Pancreas (tissue), 10 donors: ENCODE results near the gene AP1S1. TPM values are rescaled to one million over a fixed set of nuclear protein-coding genes. Genes with fewer than 3 reads are reported as not detected.

Source experiments
- ATAC-seq, 4 donors: fragments of 200-7000 bp; cut with Tn5 transposase; one replicate each; pipeline versions ENCODE4 v1.8.0 to v1.9.1; 2020; ENCODE audit warnings: mild to moderate bottlenecking in 4 of 4, moderate library complexity in 4 of 4
- DNase-seq, 6 donors: peaks; one replicate each; pipeline ENCODE4 v3.0.0-alpha.2; 2020
- FAIRE-seq: peaks from 2 replicates; lab custom pipeline; 2012; peaks lifted over from hg19 to GRCh38; lab: Jason Lieb, UNC
- H3K27ac ChIP-seq, 4 donors: fragments of 200-600 bp; sonication (generic); 1 replicate in 3 of 4; 2 replicates in 1 of 4; pipeline versions ENCODE4 v1.5.0 to v1.8.0; 2020
- H3K27me3 ChIP-seq, 4 donors: fragments of 200-600 bp; one replicate each; pipeline ENCODE4 v1.8.0; 2021
- H3K36me3 ChIP-seq, 3 donors: fragments of 200-600 bp; sonication (generic) in 1 of 3; one replicate each; pipeline versions ENCODE4 v1.5.0 to v1.8.0; 2020 to 2021
- H3K4me1 ChIP-seq, 3 donors: fragments of 200-600 bp; one replicate each; pipeline ENCODE4 v1.8.0; 2021
- H3K4me3 ChIP-seq, 4 donors: fragments of 200-600 bp; sonication (generic) in 2 of 4; one replicate each; pipeline versions ENCODE4 v1.5.0 to v1.8.0; 2020 to 2021
- H3K9me3 ChIP-seq, 4 donors: fragments of 200-600 bp; one replicate each; pipeline ENCODE4 v1.8.0; 2021
- WGBS, 2 donors: extraction: QIAGEN DNeasy Blood & Tissue Kit; methylation state at CpG; one replicate each; pipeline ENCODE4 v1.1.7; 2013; 5-methylcytosine and 5-hydroxymethylcytosine counted together
- intact Hi-C, 3 donors: fragments of 100-400 bp; cut with DNase I; formaldehyde crosslinking; loops; one replicate each; pipeline versions ENCODE4 v1.11.1 to v1.14.2; 2022
- polyA plus RNA-seq, 2 donors: library from polyadenylated mRNA; stranded (reverse); fragments of 200-250 nt; gene quantifications; one replicate each; pipeline ENCODE4 v1.2.3, GENCODE V29; 2013
- total RNA-seq, 6 donors: library from RNA; stranded (reverse); fragmentation: NEBNext Ultra II Directional in 4 of 6; extraction: Animal tissue kit (Norgen Biotek cat#: 25700) in 4 of 6; gene quantifications; one replicate each; pipeline versions ENCODE4 v1.2.1 to v1.2.4, GENCODE V29; 2021 to 2023
- TF ChIP-seq, protein P1 (sequence below), 4 donors: fragments of 200-600 bp; sonication (generic) in 3 of 4; IDR thresholded peaks; one replicate each; pipeline versions ENCODE4 v1.5.0 to v1.8.0; 2021; ENCODE audit warnings: antibody characterized with exemption in 4 of 4
- donor health status: healthy with polysubstance abuse.
- donor health status: DM: no; HTN: no; CAD: no; lungs with moderate emphysema.
- donor health status: DM: no; HTN: no; CAD: no.
- donor health status: control.
- donor health status: control.
- donor health status: Bipolar disorder and iron deficiency.
- donor health status: DM: yes; HTN: yes; CAD: no.
- donor health status: DM: no; HTN: no; CAD: no.
- donor health status: DM: no; HTN: no; CAD: no.
- donor health status: DM: yes; HTN: yes; CAD: no.

The AP1S1 gene
- total and polyA plus RNA-seq, 8 donors, result 12.0 to 34.7 (median 19.2) TPM

DNA sequence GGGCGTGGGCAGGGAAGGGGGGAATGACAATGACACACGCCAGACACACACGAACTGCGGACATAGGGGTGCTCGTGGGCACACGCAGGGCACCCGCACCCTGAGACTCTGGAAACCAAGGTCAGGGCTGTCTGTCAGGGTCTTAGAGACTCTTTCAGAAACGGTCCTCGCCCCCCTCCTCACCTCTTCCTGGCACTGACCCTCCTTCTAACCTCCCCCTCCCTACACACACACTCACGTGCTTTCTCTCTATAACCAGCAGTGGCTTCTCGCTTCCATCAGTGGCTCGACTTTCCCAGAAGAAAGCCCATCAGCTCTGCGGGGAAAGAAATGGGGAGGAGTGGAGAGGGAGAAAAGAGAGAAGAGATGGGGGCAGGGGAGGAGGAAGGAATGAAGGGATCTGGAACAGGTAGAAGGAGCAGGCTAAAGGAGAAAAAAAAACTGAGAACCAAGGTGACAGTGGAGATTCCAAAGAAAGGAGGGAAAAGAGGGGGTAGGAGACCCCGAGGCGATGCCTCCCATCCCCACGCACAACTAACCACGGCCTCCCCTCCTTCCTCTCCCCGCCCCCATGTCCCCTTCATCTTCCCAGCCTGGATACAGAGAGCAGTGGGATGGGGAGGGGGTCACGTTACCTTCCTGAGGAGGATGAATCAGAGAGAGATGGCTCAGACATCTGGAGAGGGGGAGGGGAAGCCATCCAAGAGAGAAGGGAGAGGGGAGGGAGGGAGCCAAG, 12.8 kb downstream of the AP1S1 start:
- H3K9me3 ChIP-seq, result no peaks in the 10 kb centered on the region
- DNase-seq (no peak), FAIRE-seq (no peak), ATAC-seq (no peak)
- no peak overlapping the region for H3K4me3 ChIP-seq
- no peak overlapping the region for H3K27ac ChIP-seq
- peaks cover 0 to 40% (median under 1%) of the 10 kb centered on the region in 4 donors for H3K27me3 ChIP-seq
- intact Hi-C loops, result no loop called here
- TF ChIP-seq, protein P1, sequence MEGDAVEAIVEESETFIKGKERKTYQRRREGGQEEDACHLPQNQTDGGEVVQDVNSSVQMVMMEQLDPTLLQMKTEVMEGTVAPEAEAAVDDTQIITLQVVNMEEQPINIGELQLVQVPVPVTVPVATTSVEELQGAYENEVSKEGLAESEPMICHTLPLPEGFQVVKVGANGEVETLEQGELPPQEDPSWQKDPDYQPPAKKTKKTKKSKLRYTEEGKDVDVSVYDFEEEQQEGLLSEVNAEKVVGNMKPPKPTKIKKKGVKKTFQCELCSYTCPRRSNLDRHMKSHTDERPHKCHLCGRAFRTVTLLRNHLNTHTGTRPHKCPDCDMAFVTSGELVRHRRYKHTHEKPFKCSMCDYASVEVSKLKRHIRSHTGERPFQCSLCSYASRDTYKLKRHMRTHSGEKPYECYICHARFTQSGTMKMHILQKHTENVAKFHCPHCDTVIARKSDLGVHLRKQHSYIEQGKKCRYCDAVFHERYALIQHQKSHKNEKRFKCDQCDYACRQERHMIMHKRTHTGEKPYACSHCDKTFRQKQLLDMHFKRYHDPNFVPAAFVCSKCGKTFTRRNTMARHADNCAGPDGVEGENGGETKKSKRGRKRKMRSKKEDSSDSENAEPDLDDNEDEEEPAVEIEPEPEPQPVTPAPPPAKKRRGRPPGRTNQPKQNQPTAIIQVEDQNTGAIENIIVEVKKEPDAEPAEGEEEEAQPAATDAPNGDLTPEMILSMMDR (IDR thresholded peaks at IDR 0.05), result no peak
- peaks cover 12 to 25% (median 20%) of the 10 kb centered on the region in 3 donors for H3K4me1 ChIP-seq
- WGBS, 2 donors, result 0 to 2% methylated on average over 14 to 19 of the region's 19 CpGs
- no peaks in the 10 kb centered on the region for H3K36me3 ChIP-seq

DNA sequence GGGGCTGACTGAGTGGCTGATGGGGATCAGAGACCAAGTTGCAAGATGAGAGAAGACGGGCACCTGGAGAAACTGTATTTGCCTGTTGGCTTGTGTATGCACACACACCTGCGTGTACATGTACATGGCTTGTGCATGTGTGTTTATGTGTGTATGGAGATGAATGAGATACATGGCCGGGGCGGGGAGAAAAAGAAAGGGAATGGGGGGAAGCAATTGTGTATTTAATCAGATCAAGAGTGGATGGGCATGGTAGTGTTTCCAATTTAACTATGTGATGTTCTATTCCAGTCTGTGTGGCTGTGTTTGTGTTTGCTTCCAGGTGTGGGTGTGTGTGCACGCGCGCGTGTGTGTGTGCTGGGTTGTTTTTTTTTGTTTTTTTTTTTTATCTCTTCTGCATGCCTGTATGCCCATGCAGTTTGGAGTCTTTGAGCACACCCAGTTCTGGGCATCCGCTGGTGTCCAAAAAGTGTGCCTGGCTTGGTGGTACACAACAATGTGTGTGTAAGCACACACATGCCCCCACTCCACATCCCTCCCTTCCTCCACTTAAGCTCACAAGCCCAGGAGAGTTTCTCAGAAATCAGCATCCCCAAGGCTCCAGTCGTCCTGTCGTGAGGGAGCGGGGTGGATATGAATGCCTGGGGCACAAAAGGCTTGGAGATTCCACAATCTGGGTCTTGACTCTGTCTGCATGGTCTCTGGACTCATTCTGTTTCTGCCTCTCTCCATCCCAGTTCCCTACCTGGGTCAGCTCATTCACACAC, 13.6 kb downstream of the AP1S1 start:
- no peaks in the 10 kb centered on the region for H3K9me3 ChIP-seq
- 4 to 6% methylated on average over 12 of the region's 12 CpGs for WGBS, 2 donors
- intact Hi-C loops, result no loop called here
- peaks cover 15 to 27% (median 18%) of the 10 kb centered on the region in 3 donors for H3K4me1 ChIP-seq
- FAIRE-seq, result no peak
- H3K36me3 ChIP-seq, result no peaks in the 10 kb centered on the region
- TF ChIP-seq, protein P1 (IDR thresholded peaks at IDR 0.05), result no peak
- H3K27ac ChIP-seq, result no peak overlapping the region
- no peak overlapping the region for H3K4me3 ChIP-seq
- no peak for DNase-seq
- no peak for ATAC-seq
- H3K27me3 ChIP-seq, result peaks cover 0 to 48% (median 5%) of the 10 kb centered on the region in 4 donors

DNA sequence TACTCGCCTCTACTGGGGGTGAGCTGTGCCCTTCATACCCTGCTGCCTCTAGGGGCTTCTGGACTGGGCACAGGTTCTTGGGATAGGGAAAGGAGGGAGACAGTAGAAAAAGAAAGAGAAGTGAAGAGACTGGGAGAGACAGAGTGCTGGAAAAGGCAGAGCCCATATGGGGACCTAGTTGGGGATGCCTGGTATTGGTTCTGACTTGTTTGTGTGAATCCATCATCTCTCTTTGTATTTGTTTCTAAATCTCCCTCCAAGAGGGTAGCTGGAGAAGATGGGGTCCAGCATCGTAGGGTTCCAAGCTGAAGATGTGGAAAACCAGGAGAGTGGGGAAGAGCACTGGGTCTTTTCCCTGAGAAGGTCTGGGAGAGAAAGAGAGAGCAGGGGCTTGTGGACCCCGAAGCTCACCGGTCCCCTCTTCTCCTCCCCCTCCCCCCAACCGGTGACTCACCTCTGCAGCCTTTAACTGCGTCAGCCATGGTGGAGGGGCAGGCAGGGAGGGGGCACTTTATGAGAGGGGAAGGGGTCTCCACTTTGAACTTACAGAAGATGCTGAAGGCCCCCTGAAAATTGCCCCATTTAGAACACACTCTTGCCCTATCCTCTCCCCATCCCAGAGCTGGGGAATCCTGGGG, 14.3 kb downstream of the AP1S1 start:
- no peaks in the 10 kb centered on the region for H3K9me3 ChIP-seq
- FAIRE-seq (no peak), DNase-seq (no peak), ATAC-seq (no peak)
- no peaks in the 10 kb centered on the region for H3K36me3 ChIP-seq
- 3 to 7% methylated on average over 3 to 6 of the region's 6 CpGs for WGBS, 2 donors
- no peak overlapping the region for H3K27ac ChIP-seq
- H3K27me3 ChIP-seq, result peaks cover 0 to 52% (median 7%) of the 10 kb centered on the region in 4 donors
- intact Hi-C loops, result no loop called here
- H3K4me1 ChIP-seq, result peaks cover 15 to 30% (median 24%) of the 10 kb centered on the region in 3 donors
- TF ChIP-seq, protein P1 (IDR thresholded peaks at IDR 0.05), result no peak
- no peak overlapping the region for H3K4me3 ChIP-seq

DNA sequence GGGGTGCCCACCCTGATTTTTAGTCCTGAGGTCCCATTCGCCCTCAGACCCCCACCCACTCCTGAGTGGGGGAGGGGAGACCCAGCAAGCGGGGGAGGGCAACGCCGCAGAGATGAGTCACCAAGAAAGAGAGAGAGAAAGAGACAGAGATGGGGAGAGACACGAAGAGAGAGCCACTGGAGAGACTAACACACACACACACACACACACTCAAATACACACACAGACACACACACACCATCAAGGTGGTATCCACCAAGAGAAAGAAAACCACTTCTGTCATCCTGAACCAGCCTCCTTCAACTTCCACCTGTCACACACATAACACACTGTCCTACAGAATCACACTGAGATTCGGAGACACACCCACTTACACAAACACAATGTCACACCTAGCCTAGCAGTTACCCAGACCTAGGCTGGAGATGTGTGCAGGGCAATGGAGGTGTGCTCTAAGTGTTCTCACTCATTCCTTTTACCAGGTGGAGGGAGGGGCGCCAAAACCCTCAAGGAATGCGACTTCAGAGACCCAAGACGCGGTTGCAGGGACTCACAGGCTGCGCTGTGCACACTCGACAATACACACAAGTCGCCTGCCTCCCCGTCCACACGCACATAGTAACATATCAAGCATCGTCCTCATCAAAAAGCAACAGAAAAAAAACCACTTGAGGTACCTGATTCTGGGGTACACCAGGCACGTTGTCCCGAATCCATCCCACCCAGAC, 15.0 kb downstream of the AP1S1 start:
- Histone ChIP-seq H3K27me3 (peaks cover 0 to 47% (median 7%) of the 10 kb centered on the region in 4 donors), H3K4me1 (peaks cover 10 to 25% (median 23%) of the 10 kb centered on the region in 3 donors), H3K4me3 (no peak overlapping the region), H3K36me3 (no peaks in the 10 kb centered on the region), H3K9me3 (no peaks in the 10 kb centered on the region), H3K27ac (no peak overlapping the region)
- ATAC-seq, result no peak
- TF ChIP-seq, protein P1 (IDR thresholded peaks at IDR 0.05), result no peak
- WGBS, 2 donors, result 0 to 2% methylated on average over 15 to 18 of the region's 18 CpGs
- no peak for DNase-seq
- intact Hi-C loops, result no loop called here
- no peak for FAIRE-seq
